ENCODE measurements around the gene TP73. TPM values are rescaled to one million over a fixed set of nuclear protein-coding genes. Genes with fewer than 3 reads are reported as not detected.

Gene TP73
- total RNA-seq, 1 experiment from 2014 or later, result 10.0 TPM

DNA sequence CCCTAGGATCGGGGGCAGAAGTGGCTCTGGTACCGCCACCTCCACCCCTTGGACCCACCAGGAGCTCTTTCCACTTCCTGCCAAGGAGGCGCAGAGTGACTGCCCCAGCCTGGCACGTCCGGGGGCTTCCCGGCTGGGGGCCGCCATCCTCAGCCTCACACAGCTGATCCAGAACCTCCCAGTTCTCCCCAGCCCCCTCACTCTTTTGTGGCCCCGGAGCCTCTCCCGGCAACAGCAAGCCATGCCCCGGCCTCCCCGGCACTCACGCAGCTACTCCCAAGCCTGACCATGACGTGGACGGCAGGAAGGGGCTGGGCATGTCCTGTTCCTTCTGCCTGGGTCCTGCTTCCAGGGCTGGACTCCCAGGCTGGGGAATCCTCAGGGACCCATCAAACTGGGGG is 17.1 kb downstream of the TP73 start:
- Histone ChIP-seq H3K27me3 (replicated peaks; ENCODE audit: insufficient read depth, low read depth, low read length, poor library complexity) (no peaks in the 10 kb centered on the region), H3K4me1 (ENCODE audit: insufficient read depth, low read length, poor library complexity, severe bottlenecking) (peaks cover 9% of the 10 kb centered on the region), H3K27ac (ENCODE audit: low read depth, low read length, poor library complexity, severe bottlenecking) (no peak overlapping the region), H3K9me3 (ENCODE audit: low read depth, low read length, poor library complexity, severe bottlenecking) (no peaks in the 10 kb centered on the region), H3K36me3 (ENCODE audit: insufficient read depth, low read length, poor library complexity, severe bottlenecking) (no peaks in the 10 kb centered on the region), H3K4me3 (ENCODE audit: low read depth, low read length, poor library complexity, severe bottlenecking) (no peak overlapping the region)
- ChIA-PET CTCF (no interaction called here), POLR2A (ENCODE audit: low non-redundant PET) (no interaction called here)
- no peak for TF ChIP-seq EZH2 (IDR thresholded peaks at IDR 0.05; ENCODE audit: borderline replicate concordance, low read depth, low read length, poor library complexity, severe bottlenecking)
- TF ChIP-seq, protein P1, sequence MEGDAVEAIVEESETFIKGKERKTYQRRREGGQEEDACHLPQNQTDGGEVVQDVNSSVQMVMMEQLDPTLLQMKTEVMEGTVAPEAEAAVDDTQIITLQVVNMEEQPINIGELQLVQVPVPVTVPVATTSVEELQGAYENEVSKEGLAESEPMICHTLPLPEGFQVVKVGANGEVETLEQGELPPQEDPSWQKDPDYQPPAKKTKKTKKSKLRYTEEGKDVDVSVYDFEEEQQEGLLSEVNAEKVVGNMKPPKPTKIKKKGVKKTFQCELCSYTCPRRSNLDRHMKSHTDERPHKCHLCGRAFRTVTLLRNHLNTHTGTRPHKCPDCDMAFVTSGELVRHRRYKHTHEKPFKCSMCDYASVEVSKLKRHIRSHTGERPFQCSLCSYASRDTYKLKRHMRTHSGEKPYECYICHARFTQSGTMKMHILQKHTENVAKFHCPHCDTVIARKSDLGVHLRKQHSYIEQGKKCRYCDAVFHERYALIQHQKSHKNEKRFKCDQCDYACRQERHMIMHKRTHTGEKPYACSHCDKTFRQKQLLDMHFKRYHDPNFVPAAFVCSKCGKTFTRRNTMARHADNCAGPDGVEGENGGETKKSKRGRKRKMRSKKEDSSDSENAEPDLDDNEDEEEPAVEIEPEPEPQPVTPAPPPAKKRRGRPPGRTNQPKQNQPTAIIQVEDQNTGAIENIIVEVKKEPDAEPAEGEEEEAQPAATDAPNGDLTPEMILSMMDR (conservative IDR thresholded peaks at IDR 0.05; ENCODE audit: low read depth, low read length), result no peak
- DNase-seq (ENCODE audit: low spot score), result no peak
- no TSS peak for BruUV-seq (replicated peaks)
- intact Hi-C loops (cut with micrococcal nuclease; ENCODE audit: unreplicated experiment), result no loop called here

DNA sequence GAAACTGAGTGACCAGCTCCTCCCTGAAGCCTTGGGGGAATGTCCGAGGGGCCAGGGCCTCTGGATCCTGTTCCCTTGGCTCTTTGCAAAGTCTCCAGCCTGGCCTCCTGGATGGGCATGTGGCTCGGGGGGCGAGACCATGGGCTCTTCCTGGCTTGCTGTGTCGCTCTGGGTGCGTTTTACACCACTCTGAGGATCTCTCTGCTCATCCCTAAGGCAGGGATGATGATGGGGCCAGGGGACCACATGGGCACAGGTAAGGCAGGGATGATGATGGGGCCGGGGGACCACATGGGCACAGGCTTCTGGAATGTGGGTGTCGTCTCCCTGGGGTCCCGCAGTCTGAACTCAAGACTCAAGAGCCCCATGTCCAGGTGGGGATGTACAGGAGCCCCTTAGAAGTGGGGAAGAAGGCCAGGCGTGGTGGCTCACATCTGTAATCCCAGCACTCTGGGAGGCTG is 17.7 kb downstream of the TP73 start:
- TF ChIP-seq, protein P1 (conservative IDR thresholded peaks at IDR 0.05; ENCODE audit: low read depth, low read length), result no peak
- TF ChIP-seq EZH2 (IDR thresholded peaks at IDR 0.05; ENCODE audit: borderline replicate concordance, low read depth, low read length, poor library complexity, severe bottlenecking), result no peak
- POLR2A ChIA-PET (ENCODE audit: low non-redundant PET), result no interaction called here
- Histone ChIP-seq H3K4me1 (ENCODE audit: insufficient read depth, low read length, poor library complexity, severe bottlenecking) (peaks cover 4% of the 10 kb centered on the region), H3K9me3 (ENCODE audit: low read depth, low read length, poor library complexity, severe bottlenecking) (no peaks in the 10 kb centered on the region), H3K27me3 (replicated peaks; ENCODE audit: insufficient read depth, low read depth, low read length, poor library complexity) (no peaks in the 10 kb centered on the region), H3K27ac (ENCODE audit: low read depth, low read length, poor library complexity, severe bottlenecking) (no peak overlapping the region), H3K4me3 (ENCODE audit: low read depth, low read length, poor library complexity, severe bottlenecking) (no peak overlapping the region), H3K36me3 (ENCODE audit: insufficient read depth, low read length, poor library complexity, severe bottlenecking) (no peaks in the 10 kb centered on the region)
- CTCF ChIA-PET, result no interaction called here
- intact Hi-C loops (cut with micrococcal nuclease; ENCODE audit: unreplicated experiment), result no loop called here
- no peak for DNase-seq (ENCODE audit: low spot score)
- BruUV-seq (replicated peaks), result no TSS peak

DNA sequence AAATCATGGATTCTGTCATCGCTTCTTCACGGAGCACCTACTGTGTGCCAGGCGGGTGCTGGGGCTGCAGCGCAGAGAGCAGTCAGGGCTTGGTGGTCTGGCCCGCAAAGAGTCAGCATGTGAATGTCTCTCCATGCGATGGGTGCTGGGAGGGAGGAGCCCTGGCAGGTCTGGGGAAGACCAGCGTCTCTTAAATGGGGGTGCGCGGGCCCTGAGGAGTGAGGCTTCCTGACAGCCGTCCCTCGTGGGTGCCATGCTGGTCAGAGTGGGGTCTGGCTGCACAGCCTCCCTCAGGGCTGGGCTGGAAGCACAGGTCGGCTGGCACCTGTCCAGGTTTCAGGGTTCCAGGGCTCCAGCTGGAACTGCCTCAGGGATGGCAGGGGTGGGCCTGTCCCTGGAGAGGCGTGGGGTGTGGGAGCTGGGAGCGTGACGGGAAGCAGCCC is 18.5 kb downstream of the TP73 start:
- no peaks in the 10 kb centered on the region for H3K27me3 ChIP-seq (replicated peaks; ENCODE audit: insufficient read depth, low read depth, low read length, poor library complexity)
- no TSS peak for BruUV-seq (replicated peaks)
- CTCF ChIA-PET, result no interaction called here
- no peak overlapping the region for H3K4me3 ChIP-seq (ENCODE audit: low read depth, low read length, poor library complexity, severe bottlenecking)
- TF ChIP-seq EZH2 (IDR thresholded peaks at IDR 0.05; ENCODE audit: borderline replicate concordance, low read depth, low read length, poor library complexity, severe bottlenecking), result no peak
- intact Hi-C loops (cut with micrococcal nuclease; ENCODE audit: unreplicated experiment), result no loop called here
- no peaks in the 10 kb centered on the region for H3K9me3 ChIP-seq (ENCODE audit: low read depth, low read length, poor library complexity, severe bottlenecking)
- POLR2A ChIA-PET (ENCODE audit: low non-redundant PET), result no interaction called here
- H3K36me3 ChIP-seq (ENCODE audit: insufficient read depth, low read length, poor library complexity, severe bottlenecking), result no peaks in the 10 kb centered on the region
- no peak for DNase-seq (ENCODE audit: low spot score)
- no peaks in the 10 kb centered on the region for H3K4me1 ChIP-seq (ENCODE audit: insufficient read depth, low read length, poor library complexity, severe bottlenecking)
- H3K27ac ChIP-seq (ENCODE audit: low read depth, low read length, poor library complexity, severe bottlenecking), result no peak overlapping the region

Measured in A673 (cell line).